Spinal cord (tissue), 10 donors: ENCODE measurements around the gene FAM228A. TPM values are rescaled to one million over a fixed set of nuclear protein-coding genes. Genes with fewer than 3 reads are reported as not detected.

ENCODE experiments used
- DNase-seq, 6 donors: peaks; one replicate each; pipeline versions ENCODE4 v3.0.0 to v3.0.0-alpha.2; 2013 to 2015; ENCODE audit warnings: low spot score in 6 of 6, low read depth in 4 of 6
- H3K27ac ChIP-seq: one replicate; pipeline ENCODE4 v1.5.1; 2013; ENCODE audit warnings: low read depth, low read length, control low read depth
- H3K27me3 ChIP-seq: one replicate; pipeline ENCODE4 v1.6.1; 2013; ENCODE audit warnings: low read length; ENCODE audit not compliant: control insufficient read depth, insufficient read depth
- H3K36me3 ChIP-seq: one replicate; pipeline ENCODE4 v1.6.1; 2013; ENCODE audit warnings: low read length; ENCODE audit not compliant: control insufficient read depth, insufficient read depth
- H3K4me1 ChIP-seq: one replicate; pipeline ENCODE4 v1.6.1; 2013; ENCODE audit warnings: low read length; ENCODE audit not compliant: control insufficient read depth, insufficient read depth
- H3K4me3 ChIP-seq: one replicate; pipeline ENCODE4 v1.5.1; 2013; ENCODE audit warnings: low read depth, low read length, control low read depth
- H3K9me3 ChIP-seq: one replicate; pipeline ENCODE4 v1.6.1; 2013; ENCODE audit warnings: low read length; ENCODE audit not compliant: control insufficient read depth, insufficient read depth
- WGBS: methylation state at CpG from one replicate; pipeline ENCODE4 v1.1.5; 2013; ENCODE audit warnings: missing lambda C conversion rate; ENCODE audit not compliant: insufficient coverage; 5-methylcytosine and 5-hydroxymethylcytosine counted together
- polyA plus RNA-seq, 2 donors: library from polyadenylated mRNA; unstranded; fragments of 120-200 nt; gene quantifications; one replicate each; pipeline ENCODE4 v1.2.1, GENCODE V29; 2013; ENCODE audit not compliant: insufficient read length in 2 of 2
- total RNA-seq, 2 donors: library from RNA; depleted of rRNA in 1 of 2; stranded (reverse); fragments of 120-200 nt in 1 of 2; fragments of >200 nt in 1 of 2; gene quantifications; one replicate each; pipeline versions ENCODE4 v1.2.3 to v1.2.4, GENCODE V29; 2013 to 2014
- donor health status: healthy.

FAM228A gene
- total and polyA plus RNA-seq, 4 donors = 0.88 to 4.6 (median 2.3) TPM

GRCh38 chr2:24237313-24237712 lies 62.5 kb downstream of the FAM228A start:
- Histone ChIP-seq H3K27me3 (no peaks in the 10 kb centered on the region), H3K4me3 (no peak overlapping the region), H3K9me3 (no peaks in the 10 kb centered on the region), H3K27ac (no peak overlapping the region), H3K4me1 (no peaks in the 10 kb centered on the region), H3K36me3 (no peaks in the 10 kb centered on the region)
- DNase-seq = no peak
- WGBS = no CpG with 5 or more reads among the region's 1 CpG

GRCh38 chr2:24238158-24238557 lies 63.3 kb downstream of the FAM228A start:
- Histone ChIP-seq H3K4me1 (no peaks in the 10 kb centered on the region), H3K4me3 (no peak overlapping the region), H3K27me3 (no peaks in the 10 kb centered on the region), H3K9me3 (no peaks in the 10 kb centered on the region), H3K27ac (no peak overlapping the region), H3K36me3 (no peaks in the 10 kb centered on the region)
- DNase-seq = no peak
- WGBS = no CpG with 5 or more reads among the region's 2 CpGs

- Histone ChIP-seq H3K4me3 (no peak overlapping the region), H3K36me3 (no peaks in the 10 kb centered on the region), H3K4me1 (no peaks in the 10 kb centered on the region), H3K27me3 (no peaks in the 10 kb centered on the region), H3K9me3 (no peaks in the 10 kb centered on the region), H3K27ac (no peak overlapping the region)
- DNase-seq = no peak
- no CpG with 5 or more reads among the region's 1 CpG for WGBS
Measured at GRCh38 chr2:24239553-24239952, 64.7 kb downstream of the FAM228A start.

Other genes with a start within 250 kb of the FAM228A start
- 10 to 100 TPM; 28.1 to 42.4 TPM for gene ATAD2B, start 247.9 kb upstream of the FAM228A start, total RNA-seq
- gene ATAD2B, start 247.9 kb upstream of the FAM228A start, polyA plus RNA-seq = 10 to 100 TPM; 14.5 to 17.2 TPM
- 10 to 100 TPM; 27.1 to 34.6 TPM for gene UBXN2A, start 234.6 kb upstream of the FAM228A start, total RNA-seq
- 10 to 100 TPM; 18.9 to 20.8 TPM for gene UBXN2A, start 234.6 kb upstream of the FAM228A start, polyA plus RNA-seq
- gene MFSD2B, start 165.0 kb upstream of the FAM228A start, total RNA-seq = 1 to 10 TPM; 1.1 to 1.2 TPM
- gene MFSD2B, start 165.0 kb upstream of the FAM228A start, polyA plus RNA-seq = 1 to 10 TPM; 4.7 to 5.2 TPM
- 10 to 100 TPM; 14.7 to 16.1 TPM for gene WDCP, start 127.7 kb upstream of the FAM228A start, total RNA-seq
- 10 to 100 TPM in 1 of 2 donors, 1 to 10 TPM in 1; 9.5 to 10.8 TPM for gene WDCP, start 127.7 kb upstream of the FAM228A start, polyA plus RNA-seq
- gene FKBP1B, start 125.3 kb upstream of the FAM228A start, total RNA-seq = 10 to 100 TPM; 35.9 to 72.4 TPM
- 100 to 1,000 TPM in 1 of 2 donors, 10 to 100 TPM in 1; 99.9 to 105 TPM for gene FKBP1B, start 125.3 kb upstream of the FAM228A start, polyA plus RNA-seq
- gene SF3B6, start 98.7 kb upstream of the FAM228A start, total RNA-seq = 100 to 1,000 TPM; 104 to 162 TPM
- 100 to 1,000 TPM; 102 to 120 TPM for gene SF3B6, start 98.7 kb upstream of the FAM228A start, polyA plus RNA-seq
- gene TP53I3, start 90.2 kb upstream of the FAM228A start, total RNA-seq = 10 to 100 TPM; 16.9 to 62.5 TPM
- gene TP53I3, start 90.2 kb upstream of the FAM228A start, polyA plus RNA-seq = 10 to 100 TPM; 28.0 to 32.0 TPM
- gene PFN4, start 51.7 kb upstream of the FAM228A start, total RNA-seq = 1 to 10 TPM; 1.5 to 4.5 TPM
- 1 to 10 TPM; 2.2 to 3.6 TPM for gene PFN4, start 51.7 kb upstream of the FAM228A start, polyA plus RNA-seq
- gene FAM228B, start 51.6 kb upstream of the FAM228A start, total RNA-seq = 10 to 100 TPM; 54.5 to 55.0 TPM
- gene FAM228B, start 51.6 kb upstream of the FAM228A start, polyA plus RNA-seq = 10 to 100 TPM; 30.4 to 44.8 TPM
- gene ITSN2, start 185.5 kb downstream of the FAM228A start, total RNA-seq = 10 to 100 TPM; 29.8 to 36.7 TPM
- 10 to 100 TPM; 21.0 to 25.3 TPM for gene ITSN2, start 185.5 kb downstream of the FAM228A start, polyA plus RNA-seq